Urinary bladder (tissue), 4 donors: ENCODE results near the gene FBXL14. TPM values are rescaled to one million over a fixed set of nuclear protein-coding genes. Genes with fewer than 3 reads are reported as not detected.

Experiments used
- DNase-seq: peaks from one replicate; pipeline ENCODE4 v3.0.0-alpha.2; 2015; ENCODE audit errors: extremely low spot score
- H3K27ac ChIP-seq: one replicate; pipeline ENCODE4 v1.5.1; 2013; ENCODE audit warnings: low read depth, mild to moderate bottlenecking, moderate library complexity
- H3K36me3 ChIP-seq: one replicate; pipeline ENCODE4 v1.6.1; 2013; ENCODE audit warnings: mild to moderate bottlenecking, moderate library complexity; ENCODE audit not compliant: insufficient read depth
- H3K4me1 ChIP-seq: one replicate; pipeline ENCODE4 v1.6.1; 2013; ENCODE audit warnings: mild to moderate bottlenecking, moderate library complexity; ENCODE audit not compliant: insufficient read depth
- H3K4me3 ChIP-seq: one replicate; pipeline ENCODE4 v1.5.1; 2013; ENCODE audit warnings: low read depth, low read length
- WGBS: extraction: QIAGEN DNeasy Blood & Tissue Kit; methylation state at CpG from one replicate; pipeline ENCODE4 v1.1.7; 2013; 5-methylcytosine and 5-hydroxymethylcytosine counted together
- polyA plus RNA-seq: library from polyadenylated mRNA; stranded (reverse); fragments of 200-250 nt; gene quantifications from one replicate; pipeline ENCODE4 v1.2.3, GENCODE V29; 2013
- total RNA-seq: library from RNA; depleted of rRNA; stranded (reverse); fragments of >200 nt; gene quantifications from one replicate; pipeline ENCODE4 v1.2.3, GENCODE V29; 2014
- donor health status: healthy with polysubstance abuse.
- donor health status: healthy.

FBXL14 gene, protein sequence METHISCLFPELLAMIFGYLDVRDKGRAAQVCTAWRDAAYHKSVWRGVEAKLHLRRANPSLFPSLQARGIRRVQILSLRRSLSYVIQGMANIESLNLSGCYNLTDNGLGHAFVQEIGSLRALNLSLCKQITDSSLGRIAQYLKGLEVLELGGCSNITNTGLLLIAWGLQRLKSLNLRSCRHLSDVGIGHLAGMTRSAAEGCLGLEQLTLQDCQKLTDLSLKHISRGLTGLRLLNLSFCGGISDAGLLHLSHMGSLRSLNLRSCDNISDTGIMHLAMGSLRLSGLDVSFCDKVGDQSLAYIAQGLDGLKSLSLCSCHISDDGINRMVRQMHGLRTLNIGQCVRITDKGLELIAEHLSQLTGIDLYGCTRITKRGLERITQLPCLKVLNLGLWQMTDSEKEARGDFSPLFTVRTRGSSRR
- 7.0 TPM for total RNA-seq
- polyA plus RNA-seq = 11.1 TPM

DNA sequence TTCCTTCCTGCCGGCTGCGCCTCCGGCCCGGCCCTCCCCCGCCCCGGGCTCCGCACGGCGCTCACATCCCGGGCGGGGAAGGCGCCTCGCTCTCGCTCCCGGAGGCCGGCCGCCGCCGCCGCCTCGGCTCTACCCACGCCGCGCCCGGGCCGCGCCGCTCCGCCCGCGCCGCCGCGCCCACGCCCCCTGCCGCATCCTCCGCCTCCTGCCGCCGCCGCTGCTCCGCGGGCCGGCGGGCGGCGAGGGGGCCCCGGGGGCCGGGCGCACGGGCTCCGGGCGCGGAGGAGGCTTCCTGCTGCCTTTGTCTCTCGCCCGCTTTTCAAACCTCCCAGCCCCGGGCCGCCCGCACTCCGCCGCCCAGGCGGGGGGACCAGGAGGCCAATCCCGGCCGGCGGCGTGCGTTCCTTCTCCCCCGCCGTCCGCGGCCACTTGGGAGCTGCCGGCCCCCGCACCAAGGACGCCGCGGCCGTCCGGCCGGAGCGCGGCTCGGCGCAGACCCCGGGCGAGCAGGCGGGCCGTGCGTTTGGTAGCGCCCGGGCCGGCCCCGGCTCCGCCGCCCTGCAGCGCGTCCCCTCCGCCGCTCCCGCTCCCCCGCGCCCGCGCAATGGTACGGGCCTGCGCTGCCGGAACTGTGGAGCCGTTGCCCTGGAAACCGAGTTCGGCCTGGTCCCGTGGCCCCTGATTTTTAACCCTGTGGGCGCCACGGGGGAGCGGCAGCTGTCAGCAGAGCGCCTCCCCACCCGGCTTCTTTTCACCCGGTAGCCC, at the start of gene FBXL14:
TSS of gene FBXL14 (minus strand) at position 321 of the 765 bp plus-strand sequence. CDS start 515 bp downstream, outside the sequence.
- WGBS = under 1% methylated on average over 112 of the region's 115 CpGs
- peak; percentile 69 for DNase-seq
- Histone ChIP-seq H3K4me3 (peak within 1 kb of the TSS; percentile 94), H3K36me3 (no peaks in the 10 kb centered on the region), H3K27ac (peak within 1 kb of the TSS; percentile 94), H3K4me1 (peaks cover 2% of the 10 kb centered on the region)

DNA sequence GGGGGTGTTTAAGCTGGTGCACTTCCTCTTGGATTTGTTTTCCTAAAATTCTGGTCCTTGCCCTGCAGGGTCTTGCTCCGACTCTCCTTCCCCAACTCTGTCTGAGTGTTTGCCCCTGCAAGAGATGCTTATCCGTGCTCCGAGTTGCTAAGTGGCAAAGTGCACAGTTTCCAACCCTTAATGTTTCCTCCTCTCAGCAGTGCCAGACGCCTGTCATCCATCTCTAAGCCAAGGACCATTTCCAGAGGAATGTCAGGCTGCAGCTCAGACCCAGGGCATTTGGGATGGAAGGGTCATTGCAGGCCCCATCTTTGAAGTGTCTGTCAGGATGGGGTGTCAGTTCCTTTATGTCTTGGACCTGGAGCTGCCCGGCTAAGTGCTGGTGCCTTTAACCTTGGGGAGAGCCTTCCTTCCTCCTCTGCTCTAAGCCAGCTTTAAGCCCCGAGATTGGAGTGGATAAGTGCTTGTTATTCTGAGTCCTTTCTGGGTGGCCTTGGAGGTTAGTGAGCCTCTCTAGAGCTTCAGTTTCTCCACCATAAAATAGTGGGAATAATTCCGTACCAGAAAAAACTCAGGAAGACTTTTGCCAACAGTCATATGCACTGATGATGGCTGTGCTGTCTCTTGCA, 49.6 kb upstream of the FBXL14 start:
- DNase-seq = no peak
- Histone ChIP-seq H3K36me3 (no peaks in the 10 kb centered on the region), H3K4me3 (no peak overlapping the region), H3K4me1 (no peaks in the 10 kb centered on the region), H3K27ac (no peak overlapping the region)
- 45% methylated on average over 7 of the region's 7 CpGs for WGBS

DNA sequence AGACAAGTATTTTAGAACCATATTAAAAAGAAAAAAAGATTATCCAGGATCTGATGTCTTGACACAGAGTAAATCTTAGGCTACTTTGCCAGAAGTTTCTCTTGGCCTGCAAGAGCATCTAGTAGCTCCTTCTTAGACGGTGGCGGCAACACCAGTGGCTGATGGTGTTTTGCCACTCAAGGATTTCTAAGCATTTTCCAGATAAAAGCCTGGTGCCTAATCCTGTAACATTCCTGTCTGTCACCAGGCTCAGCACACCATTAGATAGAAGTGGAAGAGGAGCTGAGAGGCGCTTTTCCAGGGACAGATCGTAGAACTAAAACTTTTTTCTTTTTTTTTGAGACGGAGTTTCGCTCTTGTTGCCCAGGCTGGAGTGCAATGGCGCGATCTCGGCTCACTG, 48.7 kb upstream of the FBXL14 start:
- H3K4me1 ChIP-seq = no peaks in the 10 kb centered on the region
- H3K4me3 ChIP-seq = no peak overlapping the region
- H3K27ac ChIP-seq = no peak overlapping the region
- H3K36me3 ChIP-seq = no peaks in the 10 kb centered on the region
- WGBS = 93% methylated on average over 9 of the region's 9 CpGs
- DNase-seq = no peak

DNA sequence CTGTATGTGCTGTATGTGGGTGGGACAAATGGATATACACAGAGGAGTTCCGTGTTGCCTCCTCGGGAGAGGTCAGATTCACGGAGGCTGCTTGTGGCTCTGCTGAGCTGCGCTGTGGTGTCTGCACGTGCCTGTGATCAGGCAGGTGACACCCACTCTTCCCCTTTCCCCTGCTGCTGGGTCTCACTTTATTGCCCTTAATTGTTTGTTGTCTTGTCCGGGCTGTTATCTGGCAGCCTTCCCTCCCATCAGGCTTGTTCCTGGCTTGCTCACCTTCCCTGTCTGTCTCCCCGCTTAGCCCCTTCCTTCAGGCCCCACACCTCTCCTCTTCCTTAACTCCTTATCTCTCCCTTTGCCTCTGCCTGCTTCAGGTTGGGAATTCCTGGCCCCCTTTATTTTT, 48.1 kb upstream of the FBXL14 start:
- H3K4me3 ChIP-seq = no peak overlapping the region
- WGBS = 79% methylated on average over 7 of the region's 7 CpGs
- H3K4me1 ChIP-seq = no peaks in the 10 kb centered on the region
- DNase-seq = no peak
- no peak overlapping the region for H3K27ac ChIP-seq
- H3K36me3 ChIP-seq = no peaks in the 10 kb centered on the region

DNA sequence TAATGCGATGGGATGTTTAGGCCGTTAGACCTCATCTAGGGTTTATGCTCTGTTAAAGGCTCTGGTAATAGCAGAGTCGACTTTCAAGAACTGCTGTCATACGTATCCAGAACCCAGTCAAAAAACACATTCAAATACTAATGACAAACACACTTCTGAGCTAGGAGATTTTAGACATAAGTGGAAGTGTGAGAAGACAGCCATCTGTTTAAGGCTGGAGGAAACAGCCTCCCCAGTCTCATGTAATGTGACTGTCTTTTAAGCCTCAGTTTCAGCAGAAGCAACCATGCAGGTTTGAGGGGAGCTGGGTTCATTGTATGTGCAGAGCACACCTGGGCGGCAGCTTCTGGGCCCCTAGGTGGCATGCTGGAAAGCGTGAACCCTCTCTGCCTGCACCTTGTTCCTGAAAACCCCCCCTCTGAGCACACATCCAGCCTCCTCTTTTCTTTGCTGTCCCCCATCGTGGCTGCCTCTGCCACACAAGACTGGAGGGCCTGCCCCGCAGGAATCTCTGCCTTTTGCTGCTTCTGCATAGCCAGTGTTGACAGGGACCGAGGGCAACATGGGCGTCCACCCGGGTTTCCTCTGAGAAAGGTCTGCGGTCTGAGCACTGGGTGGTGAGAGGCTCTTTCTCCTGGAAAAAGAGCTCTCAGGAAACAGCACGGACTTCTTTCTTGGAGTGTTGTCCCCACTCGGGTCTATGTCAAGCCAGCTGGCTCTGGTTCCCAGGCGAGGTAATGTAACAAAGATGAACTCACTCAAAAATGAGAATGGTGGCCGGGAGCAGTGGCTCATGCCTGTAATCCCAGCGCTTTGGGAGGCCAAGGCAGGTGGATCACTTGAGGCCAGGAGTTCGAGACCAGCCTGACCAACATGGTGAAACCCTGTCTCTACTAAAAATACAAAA, 46.2 kb upstream of the FBXL14 start:
- Histone ChIP-seq H3K36me3 (no peaks in the 10 kb centered on the region), H3K4me3 (no peak overlapping the region), H3K27ac (no peak overlapping the region), H3K4me1 (no peaks in the 10 kb centered on the region)
- 82% methylated on average over 18 of the region's 18 CpGs for WGBS
- no peak for DNase-seq

DNA sequence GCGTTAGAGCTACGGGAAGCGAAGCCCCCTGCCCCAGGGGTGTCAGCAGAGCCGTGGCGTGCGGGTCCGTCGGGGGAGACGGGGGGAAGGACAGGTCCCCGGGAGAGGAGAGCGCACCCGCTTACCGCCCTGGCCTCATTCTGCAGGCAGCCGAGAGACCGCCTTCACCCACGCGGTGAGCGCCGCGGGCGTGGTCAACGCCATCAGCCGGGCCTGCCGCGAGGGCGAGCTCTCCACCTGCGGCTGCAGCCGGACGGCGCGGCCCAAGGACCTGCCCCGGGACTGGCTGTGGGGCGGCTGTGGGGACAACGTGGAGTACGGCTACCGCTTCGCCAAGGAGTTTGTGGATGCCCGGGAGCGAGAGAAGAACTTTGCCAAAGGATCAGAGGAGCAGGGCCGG, 45.2 kb upstream of the FBXL14 start:
- no peak for DNase-seq
- H3K4me3 ChIP-seq = no peak overlapping the region
- no peak overlapping the region for H3K27ac ChIP-seq
- H3K4me1 ChIP-seq = no peaks in the 10 kb centered on the region
- no peaks in the 10 kb centered on the region for H3K36me3 ChIP-seq
- WGBS = 89% methylated on average over 40 of the region's 40 CpGs

DNA sequence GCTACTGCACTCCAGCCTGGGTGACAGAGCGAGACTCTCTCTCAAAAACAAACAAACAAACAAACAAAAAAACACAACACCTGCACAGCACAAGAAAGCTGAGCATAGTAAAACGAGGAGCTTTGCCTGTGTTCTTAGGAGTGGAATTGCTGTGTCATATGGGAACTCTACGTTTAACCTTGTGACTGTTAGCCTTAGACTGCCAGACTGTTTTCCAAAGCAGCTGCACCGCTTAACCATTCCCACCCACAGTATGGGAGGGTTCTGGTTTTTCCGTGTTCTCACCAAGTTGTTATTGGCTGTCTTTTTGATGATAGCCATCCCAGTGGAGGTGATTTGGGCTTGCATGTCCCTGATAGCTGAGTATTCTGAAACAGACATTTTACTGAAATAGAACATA, 43.8 kb upstream of the FBXL14 start:
- Histone ChIP-seq H3K36me3 (no peaks in the 10 kb centered on the region), H3K4me1 (no peaks in the 10 kb centered on the region), H3K27ac (no peak overlapping the region), H3K4me3 (no peak overlapping the region)
- WGBS = 81% methylated on average over 5 of the region's 5 CpGs
- no peak for DNase-seq

DNA sequence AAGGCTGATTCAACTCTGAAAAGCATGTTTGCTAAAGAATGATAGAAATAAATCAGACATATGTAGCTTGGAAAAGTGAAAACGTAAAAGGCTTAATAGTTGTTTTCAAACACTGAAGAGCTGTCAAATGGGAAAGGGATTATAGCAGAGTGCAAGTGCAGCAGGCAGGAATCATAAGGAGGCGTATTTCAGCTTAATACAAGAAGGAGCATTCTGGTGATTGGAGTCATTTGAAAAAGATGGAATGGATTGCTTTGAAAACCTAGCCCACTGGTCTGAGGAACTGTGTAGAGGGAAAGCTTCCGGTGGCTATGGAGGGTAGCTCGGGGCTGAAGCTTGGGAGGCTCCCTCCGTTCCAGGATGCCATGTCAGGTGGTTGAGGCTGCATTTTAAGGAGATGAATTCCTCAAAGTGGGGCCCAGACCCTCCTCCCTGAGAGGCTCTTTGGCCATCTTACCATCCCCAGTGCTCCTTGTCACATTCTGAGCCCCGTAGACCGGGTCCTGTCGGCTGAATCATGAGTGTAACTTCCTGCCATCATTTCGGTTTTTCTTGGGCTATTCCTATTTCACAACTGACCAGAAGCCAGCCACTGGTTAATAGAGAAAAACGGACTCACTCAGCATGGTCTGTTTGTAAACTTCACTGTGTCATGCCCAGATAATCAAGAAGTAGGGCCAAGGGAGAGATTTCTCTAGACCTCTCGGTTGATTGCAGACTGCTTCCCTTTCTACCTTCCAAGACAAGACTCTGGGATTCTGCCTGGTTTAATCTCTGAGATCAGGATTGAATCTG, 41.1 kb upstream of the FBXL14 start:
- Histone ChIP-seq H3K4me1 (no peaks in the 10 kb centered on the region), H3K27ac (no peak overlapping the region), H3K4me3 (no peak overlapping the region), H3K36me3 (no peaks in the 10 kb centered on the region)
- WGBS = 86% methylated on average over 11 of the region's 11 CpGs
- DNase-seq = no peak

DNA sequence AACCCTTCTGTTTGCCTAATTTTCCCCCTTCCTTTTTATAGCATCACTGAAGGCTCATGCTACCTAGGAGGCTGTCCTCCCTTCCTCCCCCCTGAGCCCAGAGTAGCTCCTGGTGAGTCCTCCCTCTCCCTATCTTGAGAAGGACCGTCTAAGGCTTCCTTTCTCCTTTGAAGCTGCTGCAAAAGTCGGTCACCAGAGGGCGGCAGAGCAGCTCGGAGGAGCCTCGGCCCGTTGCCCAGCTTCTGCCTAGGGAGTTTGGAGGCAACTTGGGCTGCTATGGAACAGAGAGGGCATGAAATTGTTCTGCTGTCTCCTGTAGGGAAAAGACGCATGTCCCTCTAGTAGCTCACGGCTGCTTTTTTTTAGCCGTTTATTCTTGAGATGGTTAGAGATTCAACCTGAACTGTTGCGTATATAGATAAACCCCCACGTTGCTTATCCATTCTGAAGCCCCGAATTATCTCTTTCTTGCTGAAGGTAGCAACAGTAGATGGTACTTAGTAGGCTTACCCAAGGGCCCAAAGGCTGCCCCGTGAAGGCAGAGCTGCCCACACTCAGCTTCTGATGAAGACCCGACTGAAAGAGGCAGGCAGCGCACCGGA, 40.3 kb upstream of the FBXL14 start:
- Histone ChIP-seq H3K4me1 (no peaks in the 10 kb centered on the region), H3K27ac (no peak overlapping the region)
- 40% methylated on average over 16 of the region's 16 CpGs for WGBS

DNA sequence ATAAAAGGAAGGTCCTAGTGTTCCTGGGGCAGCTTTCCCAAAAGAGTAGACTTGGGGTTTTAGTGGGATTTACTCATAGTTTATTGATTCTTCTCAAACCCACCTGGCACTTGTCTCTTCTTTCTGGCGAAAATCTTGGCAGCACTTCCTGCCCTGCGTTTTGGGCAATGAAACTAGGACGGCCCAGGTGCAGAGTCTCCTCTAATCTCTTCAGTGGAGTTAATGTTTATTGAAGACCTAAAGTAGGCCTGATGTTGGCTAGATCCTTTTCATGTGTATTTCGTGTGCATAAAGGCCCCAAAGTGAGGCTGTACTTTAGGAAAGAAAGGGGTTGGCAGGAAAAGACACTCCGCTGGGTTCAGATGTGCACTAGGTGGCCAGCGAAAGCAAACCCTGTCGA, 39.8 kb upstream of the FBXL14 start:
- WGBS = 57% methylated on average over 7 of the region's 7 CpGs
- Histone ChIP-seq H3K36me3 (no peaks in the 10 kb centered on the region), H3K27ac (no peak overlapping the region), H3K4me1 (no peaks in the 10 kb centered on the region), H3K4me3 (no peak overlapping the region)
- DNase-seq = no peak

More for the DNA sequence above, 40.3 kb upstream of the FBXL14 start:
- Histone ChIP-seq H3K36me3 (no peaks in the 10 kb centered on the region), H3K4me3 (no peak overlapping the region)
- no peak for DNase-seq

DNA sequence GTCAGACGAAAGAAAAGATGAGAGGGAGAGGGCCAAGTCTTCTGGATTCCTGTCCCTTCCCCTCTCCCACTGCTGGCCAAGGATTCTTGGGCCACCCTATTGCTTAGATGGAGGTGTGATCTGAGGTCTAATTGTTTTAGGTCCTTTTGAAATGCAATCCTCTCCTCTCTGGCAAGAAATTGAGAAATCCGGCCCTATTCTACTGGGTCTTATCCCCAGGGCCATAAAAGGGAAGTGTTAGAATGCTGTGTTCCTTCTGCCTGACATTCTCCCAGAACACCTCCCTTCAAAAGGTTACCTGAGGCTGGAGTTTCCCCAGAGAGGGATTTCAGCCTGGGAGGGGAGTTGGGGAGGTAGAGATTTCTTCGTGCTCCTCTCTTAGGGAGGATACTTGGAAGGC, 39.1 kb upstream of the FBXL14 start:
- Histone ChIP-seq H3K36me3 (no peaks in the 10 kb centered on the region), H3K4me3 (no peak overlapping the region), H3K27ac (no peak overlapping the region), H3K4me1 (no peaks in the 10 kb centered on the region)
- WGBS = 66% methylated on average over 3 of the region's 3 CpGs
- no peak for DNase-seq

DNA sequence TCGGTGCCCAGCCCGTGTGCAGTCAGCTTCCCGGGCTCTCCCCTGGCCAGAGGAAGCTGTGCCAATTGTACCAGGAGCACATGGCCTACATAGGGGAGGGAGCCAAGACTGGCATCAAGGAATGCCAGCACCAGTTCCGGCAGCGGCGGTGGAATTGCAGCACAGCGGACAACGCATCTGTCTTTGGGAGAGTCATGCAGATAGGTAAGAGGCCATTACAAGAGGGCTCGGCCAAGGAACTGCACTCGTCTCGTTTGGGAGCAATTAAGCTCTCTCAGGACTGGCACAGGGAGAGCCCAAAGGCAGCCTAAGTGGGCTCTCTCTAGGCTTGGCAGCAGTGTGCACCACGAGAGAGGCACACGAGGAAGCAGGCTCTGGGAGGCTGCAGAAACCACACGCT, 38.3 kb upstream of the FBXL14 start:
- no peak for DNase-seq
- Histone ChIP-seq H3K4me1 (no peaks in the 10 kb centered on the region), H3K27ac (no peak overlapping the region), H3K4me3 (no peak overlapping the region), H3K36me3 (no peaks in the 10 kb centered on the region)
- WGBS = 89% methylated on average over 14 of the region's 14 CpGs
